KOPT-K1 (cell line): ENCODE data around the gene LHX5.

Experiments
- H3K27ac ChIP-seq: fragments of 200-600 bp; sonication (generic); 2 replicates; pipeline ENCODE4 v1.5.1; 2016; ENCODE audit warnings: antibody characterized with exemption, mild to moderate bottlenecking, low read depth, low read length; ENCODE audit not compliant: poor library complexity, severe bottlenecking
- H3K36me3 ChIP-seq: fragments of 200-600 bp; sonication (generic); 2 replicates; pipeline ENCODE4 v1.5.1; 2017; ENCODE audit warnings: antibody characterized with exemption, mild to moderate bottlenecking, low read length, moderate library complexity; ENCODE audit not compliant: insufficient read depth
- H3K9me3 ChIP-seq: fragments of 200-600 bp; sonication (generic); 2 replicates; pipeline ENCODE4 v1.5.1; 2017; ENCODE audit warnings: antibody characterized with exemption, low read length, mild to moderate bottlenecking; ENCODE audit not compliant: insufficient read depth, poor library complexity, severe bottlenecking

LHX5 gene

GRCh38 chr12:113485330-113485729, 13.7 kb upstream of the LHX5 start:
- Histone ChIP-seq H3K36me3 (no peaks in the 10 kb centered on the region), H3K9me3 (no peaks in the 10 kb centered on the region), H3K27ac (no peak overlapping the region)

GRCh38 chr12:113482334-113482733, 10.7 kb upstream of the LHX5 start:
- no peak overlapping the region for H3K27ac ChIP-seq

GRCh38 chr12:113480336-113480971, 8.8 kb upstream of the LHX5 start:
- H3K36me3 ChIP-seq = no peaks in the 10 kb centered on the region
- peaks cover 17% of the 10 kb centered on the region for H3K9me3 ChIP-seq
- H3K27ac ChIP-seq = no peak overlapping the region

More at GRCh38 chr12:113482334-113482733, 10.7 kb upstream of the LHX5 start:
- Histone ChIP-seq H3K9me3 (peaks cover 17% of the 10 kb centered on the region), H3K36me3 (no peaks in the 10 kb centered on the region)

GRCh38 chr12:113479590-113480335, 8.1 kb upstream of the LHX5 start:
- peaks cover 17% of the 10 kb centered on the region for H3K9me3 ChIP-seq
- no peak overlapping the region for H3K27ac ChIP-seq
- H3K36me3 ChIP-seq = no peaks in the 10 kb centered on the region

GRCh38 chr12:113479216-113479589, 7.5 kb upstream of the LHX5 start:
- H3K27ac ChIP-seq = no peak overlapping the region
- H3K36me3 ChIP-seq = no peaks in the 10 kb centered on the region
- H3K9me3 ChIP-seq = peaks cover 17% of the 10 kb centered on the region

- no peak overlapping the region for H3K27ac ChIP-seq
- peaks cover 17% of the 10 kb centered on the region for H3K9me3 ChIP-seq
- H3K36me3 ChIP-seq = no peaks in the 10 kb centered on the region
Measured at GRCh38 chr12:113478351-113479011, 6.8 kb upstream of the LHX5 start.

GRCh38 chr12:113477842-113478215, 6.2 kb upstream of the LHX5 start:
- no peaks in the 10 kb centered on the region for H3K36me3 ChIP-seq
- H3K27ac ChIP-seq = no peak overlapping the region
- peaks cover 17% of the 10 kb centered on the region for H3K9me3 ChIP-seq

- Histone ChIP-seq H3K36me3 (no peaks in the 10 kb centered on the region), H3K27ac (no peak overlapping the region), H3K9me3 (peaks cover 17% of the 10 kb centered on the region)
Measured at GRCh38 chr12:113477171-113477841, 5.6 kb upstream of the LHX5 start.

GRCh38 chr12:113476176-113476986, 4.7 kb upstream of the LHX5 start:
- no peak overlapping the region for H3K27ac ChIP-seq
- peaks cover 17% of the 10 kb centered on the region for H3K9me3 ChIP-seq
- no peaks in the 10 kb centered on the region for H3K36me3 ChIP-seq

GRCh38 chr12:113475451-113476175, 3.9 kb upstream of the LHX5 start:
- Histone ChIP-seq H3K27ac (no peak overlapping the region), H3K36me3 (no peaks in the 10 kb centered on the region), H3K9me3 (peaks cover 17% of the 10 kb centered on the region)

GRCh38 chr12:113474635-113475436, 3.2 kb upstream of the LHX5 start:
- peaks cover 15% of the 10 kb centered on the region for H3K9me3 ChIP-seq
- H3K27ac ChIP-seq = no peak overlapping the region
- H3K36me3 ChIP-seq = no peaks in the 10 kb centered on the region

- Histone ChIP-seq H3K36me3 (no peaks in the 10 kb centered on the region), H3K27ac (no peak overlapping the region), H3K9me3 (peaks cover 6% of the 10 kb centered on the region)
Measured at GRCh38 chr12:113473942-113474341, 2.3 kb upstream of the LHX5 start.

GRCh38 chr12:113473400-113473799, 1.7 kb upstream of the LHX5 start:
- Histone ChIP-seq H3K36me3 (no peaks in the 10 kb centered on the region), H3K27ac (no peak overlapping the region), H3K9me3 (peaks cover 5% of the 10 kb centered on the region)
